GM23248 (cell line): ENCODE data around the gene NME8.

Experiments used
- EZH2 ChIP-seq: fragments of 200-600 bp; sonication (generic); IDR thresholded peaks from 2 replicates; pipeline ENCODE4 v1.6.1; 2018; ENCODE audit warnings: antibody characterized with exemption, mild to moderate bottlenecking; ENCODE audit not compliant: insufficient read depth, poor library complexity, severe bottlenecking
- EZH2phosphoT487 ChIP-seq: fragments of 200-600 bp; sonication (generic); IDR thresholded peaks from 2 replicates; pipeline ENCODE4 v1.6.1; 2018; ENCODE audit warnings: antibody characterized with exemption, moderate library complexity, mild to moderate bottlenecking, low read depth; ENCODE audit not compliant: insufficient read depth

DNA sequence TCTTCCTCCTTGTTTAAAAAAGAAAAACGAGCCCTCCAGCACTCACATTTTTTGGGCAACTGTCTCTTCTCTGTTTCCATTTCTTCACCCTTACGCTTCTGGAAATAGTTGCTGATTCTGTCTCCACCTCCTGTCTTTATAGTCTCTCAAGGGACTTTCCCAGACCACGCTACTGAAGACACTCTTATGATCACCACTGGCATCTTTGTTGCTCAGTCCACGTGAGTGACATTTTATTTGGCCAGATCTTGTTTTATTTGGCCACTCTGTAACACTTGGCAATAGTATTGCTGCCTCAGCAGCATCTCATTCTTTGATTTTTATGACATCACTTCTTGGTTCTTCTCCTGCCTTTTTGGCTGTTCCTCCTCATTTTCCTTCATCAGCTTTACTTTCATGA is 21.6 kb upstream of the NME8 start:
- TF ChIP-seq EZH2phosphoT487 = no peak
- TF ChIP-seq EZH2 = no peak
